Raji (cell line): ENCODE data around the gene ZNF32.

Experiments
- POLR2A ChIP-seq: IDR thresholded peaks from 2 replicates; pipeline ENCODE4 v1.6.1; 2011; ENCODE audit warnings: low read depth, low read length, control low read depth; ENCODE audit not compliant: insufficient read depth

The ZNF32 gene

GRCh38 chr10:43606323-43607198 is 42.1 kb downstream of the ZNF32 start, which contains the start of gene ZNF485:
Gene ZNF485 (plus strand): TSS chr10:43606438. CDS start chr10:43607051, 613 bp downstream.
- TF ChIP-seq POLR2A = peak; percentile 94

DNA sequence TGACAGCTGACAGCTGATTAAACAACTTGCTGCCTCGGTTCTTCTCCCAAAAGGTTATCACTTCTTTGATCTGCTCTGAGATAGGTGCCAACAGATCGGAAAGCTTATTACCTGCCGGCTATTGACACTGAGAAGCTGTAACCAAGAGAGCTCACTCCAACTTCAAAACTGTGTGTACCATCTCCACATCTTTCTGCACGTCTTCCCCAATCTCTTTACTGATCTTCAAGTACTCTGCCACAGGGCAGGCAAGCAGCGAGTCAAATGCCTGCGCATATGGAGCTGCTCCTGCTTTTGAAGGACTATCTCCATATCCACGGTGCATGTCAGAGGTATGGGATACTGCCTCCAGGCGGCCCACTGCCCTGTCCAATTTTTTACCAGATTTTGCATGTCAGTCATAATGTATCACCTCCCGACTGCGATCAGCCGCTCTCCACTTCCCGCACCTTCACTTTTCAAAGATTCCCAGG is 42.8 kb downstream of the ZNF32 start:
- no peak for TF ChIP-seq POLR2A

- TF ChIP-seq POLR2A = no peak
Observed at GRCh38 chr10:43599333-43599732, 49.3 kb downstream of the ZNF32 start.

DNA sequence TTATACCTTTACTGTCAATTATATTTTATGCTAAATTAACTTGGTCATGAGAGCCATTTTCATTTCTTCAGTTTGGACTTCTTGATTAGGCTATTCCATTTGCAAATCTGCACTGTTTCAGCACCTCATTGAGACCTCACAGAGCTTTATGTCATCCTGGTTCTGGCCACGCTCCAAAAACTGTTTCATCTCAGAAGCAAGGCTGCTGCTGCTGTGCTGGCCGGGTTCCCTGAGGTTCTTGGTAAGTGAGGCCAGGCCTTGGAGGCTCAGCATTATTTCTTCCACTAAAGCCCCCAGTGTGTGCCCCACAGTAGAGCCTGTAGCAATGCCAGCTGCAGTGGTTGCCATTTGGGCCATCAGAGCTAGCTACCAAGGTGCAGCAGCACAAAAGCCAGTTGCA is 50.2 kb downstream of the ZNF32 start:
- no peak for TF ChIP-seq POLR2A

- no peak for TF ChIP-seq POLR2A
Observed at GRCh38 chr10:43596546-43596945, 52.1 kb downstream of the ZNF32 start.

DNA sequence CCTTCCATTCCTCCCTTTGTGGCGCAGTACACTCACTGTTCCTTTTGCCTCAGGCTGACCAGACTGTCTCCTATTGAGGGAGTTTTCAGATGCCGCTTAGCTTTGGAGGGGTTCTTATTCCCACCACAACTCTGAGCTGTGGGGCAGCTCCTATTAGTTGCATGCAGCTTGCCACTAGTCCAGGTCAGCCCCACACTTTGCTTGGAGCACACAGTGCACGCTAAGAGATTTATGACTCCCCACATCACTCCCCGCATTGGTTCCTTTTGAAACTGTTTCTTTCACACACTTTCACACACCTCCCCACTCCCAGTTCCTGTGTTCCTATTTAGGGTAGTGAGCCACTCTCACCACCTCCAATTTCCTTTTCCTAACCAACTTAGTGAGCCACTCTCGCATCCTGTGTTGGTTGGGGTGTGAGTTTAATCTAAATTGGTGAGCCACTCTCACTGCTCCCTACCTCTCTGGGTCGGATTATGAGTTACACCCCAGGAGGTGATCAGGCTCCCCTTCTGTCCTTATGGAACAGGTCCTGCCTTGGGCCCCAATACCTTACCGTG is 52.9 kb downstream of the ZNF32 start:
- no peak for TF ChIP-seq POLR2A

- TF ChIP-seq POLR2A = no peak
Observed at GRCh38 chr10:43594944-43595589, 53.6 kb downstream of the ZNF32 start.
